ENCODE measurements around the gene INPP5K.

GRCh38 chr17:1473841-1474240, 42.6 kb downstream of the INPP5K start:
- TF ChIP-seq CTCF (IDR thresholded peaks at IDR 0.05) (no peak), POLR2A (IDR thresholded peaks at IDR 0.05) (no peak)
